HG03025 (cell line): ENCODE results near the gene NOL3.
"Not testable (repeated sequence)": the region's sequence is repeated elsewhere in the genome, so short reads cannot be mapped to it uniquely, and the experiment has no call there.

ENCODE experiments used
- ATAC-seq: cut with Tn5 transposase; IDR thresholded peaks from one replicate; pipeline ENCODE4 v1.9.1; 2021; ENCODE audit warnings: mild to moderate bottlenecking, moderate library complexity; ENCODE audit not compliant: unreplicated experiment, low FRiP score

The NOL3 gene

GRCh38 chr16:67170168-67170948 lies at the start of gene NOL3:
Gene NOL3 (plus strand): TSS chr16:67170538.
- ATAC-seq, result no peak

DNA sequence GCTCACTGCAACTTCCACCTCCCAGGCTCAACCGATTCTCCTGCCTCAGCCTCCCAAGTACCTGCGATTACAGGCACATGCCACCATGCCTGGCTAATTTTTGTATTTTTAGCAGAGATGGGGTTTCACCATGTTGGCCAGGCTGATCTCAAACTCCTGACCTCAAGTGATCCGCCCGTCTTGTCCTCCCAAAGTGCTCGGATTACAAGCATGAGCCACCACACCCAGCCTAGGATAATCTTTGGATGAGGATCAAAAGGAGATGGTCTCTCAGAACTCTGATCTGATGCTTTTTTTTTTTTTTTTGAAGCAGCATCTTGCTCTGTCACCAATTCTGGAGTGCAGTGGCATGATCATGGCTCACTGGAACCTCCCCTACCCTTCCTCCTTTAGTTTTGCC lies 47.5 kb upstream of the NOL3 start:
- ATAC-seq, result not testable (repeated sequence)

- ATAC-seq, result no peak
These were observed 41.9 kb upstream of the NOL3 start for GRCh38 chr16:67128417-67128816.

DNA sequence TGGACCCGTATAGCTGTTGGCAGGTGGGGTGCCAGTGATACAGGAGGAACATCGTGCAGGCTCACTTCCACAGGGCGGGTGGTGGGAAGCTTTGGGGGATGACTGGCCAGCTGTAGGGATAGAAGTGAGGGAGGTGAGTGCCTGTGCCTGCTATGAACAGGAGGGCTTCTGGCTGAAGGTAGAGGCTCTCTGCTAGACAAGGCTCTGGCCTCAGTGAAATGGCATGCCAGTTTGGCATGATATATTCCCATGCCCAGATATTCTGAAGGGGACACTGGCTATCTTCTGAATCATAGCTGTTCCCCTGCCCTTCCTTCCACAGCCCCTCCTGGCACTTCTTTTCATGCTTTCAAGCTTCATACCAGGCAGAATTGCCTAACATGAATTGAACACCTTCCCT lies 41.5 kb upstream of the NOL3 start:
- ATAC-seq, result no peak

DNA sequence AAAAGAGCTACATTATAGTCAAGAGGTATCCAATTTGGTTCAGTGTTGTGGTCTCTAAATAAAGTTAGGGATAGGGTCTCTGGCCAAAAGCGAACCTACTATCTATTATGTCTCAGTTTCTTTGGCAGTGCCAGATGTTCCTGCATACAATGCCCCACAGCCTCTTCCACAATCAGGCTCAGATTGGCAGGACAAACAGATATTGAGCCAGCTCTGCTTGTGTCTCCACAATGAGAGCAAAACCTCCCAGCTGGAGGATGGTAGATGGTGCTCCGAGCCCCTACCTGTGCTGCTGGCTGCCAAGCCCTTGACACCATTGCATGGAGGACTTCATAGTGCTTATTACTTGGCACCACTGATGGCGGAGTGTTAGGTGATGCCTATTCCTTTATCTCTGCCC lies 40.9 kb upstream of the NOL3 start:
- ATAC-seq, result no peak

DNA sequence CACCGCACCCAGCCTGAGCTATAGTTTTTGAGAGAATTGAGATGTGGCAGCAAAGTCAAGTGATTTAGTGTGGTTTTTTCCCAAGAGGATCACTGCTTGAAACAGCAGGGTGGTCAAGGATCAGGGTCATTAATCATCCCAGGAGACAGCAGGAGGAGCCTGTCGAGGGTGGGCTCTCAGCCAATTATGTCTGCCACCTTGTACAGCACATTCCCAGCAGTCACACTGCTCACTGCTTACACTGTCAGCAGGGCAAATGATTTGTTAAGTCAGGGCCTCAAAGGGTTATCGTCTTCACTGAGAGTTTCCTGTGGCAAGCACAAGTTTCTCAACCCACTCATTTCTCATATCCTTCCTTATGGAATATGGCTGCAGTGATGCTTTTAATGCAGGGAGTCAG lies 32.7 kb upstream of the NOL3 start:
- no peak for ATAC-seq

DNA sequence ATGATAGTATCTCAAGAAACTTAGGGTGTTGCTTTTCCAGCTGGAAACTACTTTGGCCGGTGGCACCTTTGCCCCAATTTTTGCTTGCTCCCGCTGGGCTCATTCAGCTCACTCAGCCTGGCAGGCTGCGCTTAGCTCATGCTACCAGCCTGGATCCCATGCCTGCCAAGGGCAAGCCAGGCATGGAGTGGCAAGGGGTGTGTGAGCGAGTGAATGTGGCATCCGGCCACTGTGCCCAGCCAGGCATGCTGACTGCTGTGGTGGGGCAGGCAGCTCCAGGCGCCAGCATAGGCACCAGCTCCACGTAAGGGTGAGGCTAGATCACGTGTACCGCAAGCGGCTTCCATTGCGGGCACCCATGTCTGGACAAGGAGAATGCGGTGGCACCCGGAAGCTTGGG lies 28.9 kb upstream of the NOL3 start:
- ATAC-seq, result no peak

DNA sequence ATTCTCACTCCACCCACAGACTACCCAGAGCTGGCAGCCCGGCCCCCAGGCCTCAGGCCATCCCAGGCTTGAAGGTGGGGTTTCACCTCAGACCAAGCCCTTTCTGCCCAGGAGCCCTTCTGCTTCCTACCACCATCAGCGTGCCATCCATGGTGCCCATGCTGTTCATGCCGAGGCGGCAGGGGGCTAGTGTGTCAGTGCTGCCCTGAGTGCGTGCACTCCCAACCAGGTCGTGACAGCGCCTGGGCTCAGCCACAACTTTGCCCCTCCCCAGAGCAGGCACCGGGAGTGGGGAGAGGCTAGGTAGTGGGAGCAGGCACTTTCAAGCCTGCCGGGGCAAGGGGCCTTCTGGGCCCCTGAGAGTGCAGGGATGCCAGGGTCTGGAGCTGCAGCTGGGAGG lies 28.0 kb upstream of the NOL3 start:
- no peak for ATAC-seq

DNA sequence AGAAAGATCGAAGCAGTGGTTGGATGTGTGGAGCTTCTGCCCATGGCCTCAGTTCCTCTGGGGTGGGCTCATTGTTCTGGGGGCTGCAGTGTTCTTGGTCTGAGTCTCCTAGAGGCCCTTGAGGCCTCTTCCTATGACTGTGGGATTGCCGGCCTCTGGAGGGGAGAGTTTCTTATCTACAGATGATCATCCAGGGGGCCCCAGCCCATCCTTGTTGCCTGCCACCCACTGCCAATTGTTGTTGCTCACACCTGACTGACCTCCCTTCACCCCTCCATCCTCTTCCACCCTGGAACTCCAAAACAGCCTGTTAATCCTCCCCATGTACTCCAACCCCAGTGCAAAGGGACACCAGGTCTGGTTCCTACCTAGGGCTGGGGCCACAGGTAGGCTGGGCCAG lies 25.4 kb upstream of the NOL3 start:
- no peak for ATAC-seq

DNA sequence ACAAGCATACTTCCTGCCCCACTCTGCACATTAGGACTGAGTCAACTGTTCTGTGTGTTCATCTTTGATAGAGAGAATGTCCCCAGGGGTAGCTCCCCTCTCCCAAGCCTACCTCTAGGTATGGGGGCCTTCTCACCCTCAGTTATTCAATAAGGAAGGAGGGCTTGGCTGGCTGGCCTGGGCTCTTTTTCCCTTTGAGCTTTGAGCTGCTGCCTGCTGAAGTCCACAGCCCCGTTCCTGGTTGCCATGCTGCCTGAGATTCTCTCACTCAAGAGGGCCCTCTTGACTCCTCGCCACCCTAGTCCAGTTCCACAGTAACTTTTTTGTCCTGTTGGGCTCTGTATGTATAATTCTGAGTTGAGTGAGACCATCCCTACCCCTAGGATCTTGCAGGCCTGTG lies 24.6 kb upstream of the NOL3 start:
- ATAC-seq, result no peak

DNA sequence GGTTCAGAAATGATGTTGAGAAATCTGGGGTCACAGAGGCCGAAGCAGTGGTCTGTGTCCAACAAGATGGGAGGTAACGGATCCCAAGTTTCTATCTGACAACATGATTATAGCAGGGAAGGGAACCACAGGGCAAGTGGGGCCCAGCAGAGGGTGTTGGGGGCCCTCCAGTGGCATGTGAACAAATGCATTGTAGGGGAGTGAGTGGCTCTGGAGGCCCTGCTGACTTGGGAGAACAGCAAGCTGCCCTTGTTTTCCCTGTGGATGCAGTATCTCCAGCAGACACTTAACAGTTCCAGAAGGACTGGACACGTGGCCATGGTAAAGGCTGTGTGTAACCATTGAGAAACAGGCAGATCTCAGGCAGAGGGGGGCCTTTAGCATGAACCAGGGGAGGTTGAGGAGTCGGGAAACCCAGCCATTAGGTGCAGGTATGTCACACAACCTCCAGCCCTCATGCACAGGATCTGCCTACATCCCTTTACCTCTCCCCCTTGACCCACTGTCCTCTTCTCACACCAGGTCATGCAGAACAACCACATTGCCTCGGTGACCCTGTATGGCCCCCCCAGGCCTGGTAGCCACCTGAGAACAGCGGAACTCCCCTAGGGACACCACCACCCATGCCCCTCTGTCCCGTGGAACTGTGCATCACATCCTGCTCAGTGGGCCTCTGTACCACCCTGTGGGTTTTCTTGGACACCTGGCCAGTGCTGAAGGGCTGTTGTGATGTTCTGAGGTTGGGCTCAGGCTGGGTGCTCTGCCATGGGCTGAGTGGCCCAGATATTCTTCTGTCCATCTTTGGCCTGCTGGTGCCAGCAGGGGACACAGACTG lies 23.6 kb upstream of the NOL3 start:
- no peak for ATAC-seq

DNA sequence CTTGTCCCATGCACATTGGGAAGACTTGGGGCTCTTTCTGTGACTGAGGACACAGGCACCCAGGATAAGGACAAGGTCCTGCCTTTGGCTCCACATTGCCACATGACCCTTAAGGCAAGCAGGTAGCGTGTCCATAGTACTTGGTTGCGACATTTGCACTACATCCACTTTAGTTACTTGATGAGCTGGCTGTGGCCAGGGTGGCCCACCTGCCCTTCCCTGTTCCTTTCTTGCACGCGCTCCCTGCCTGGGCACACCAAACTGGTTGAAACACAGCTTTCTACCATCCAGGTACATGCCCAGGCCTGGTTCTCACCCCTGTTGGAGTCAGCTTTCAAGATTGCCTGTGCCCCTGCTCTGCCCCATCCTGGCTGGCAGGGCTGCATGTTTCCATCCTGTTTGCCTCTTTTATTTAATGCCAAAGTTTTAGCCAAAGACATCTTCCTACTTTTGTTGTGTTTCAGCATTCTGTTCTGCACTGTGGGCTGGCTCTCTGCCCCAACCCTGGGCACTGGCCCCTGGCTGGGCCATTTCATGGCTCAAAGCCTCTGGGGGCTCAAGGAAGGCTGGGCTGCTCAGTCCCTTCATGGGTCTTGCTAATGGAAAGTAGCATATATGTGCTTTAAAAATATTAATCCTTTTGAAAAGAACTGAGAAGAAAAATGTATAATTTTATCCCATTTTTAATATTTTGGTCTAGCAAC lies 22.7 kb upstream of the NOL3 start:
- ATAC-seq, result no peak

GRCh38 chr16:67148221-67148620 lies 22.1 kb upstream of the NOL3 start:
- no peak for ATAC-seq

DNA sequence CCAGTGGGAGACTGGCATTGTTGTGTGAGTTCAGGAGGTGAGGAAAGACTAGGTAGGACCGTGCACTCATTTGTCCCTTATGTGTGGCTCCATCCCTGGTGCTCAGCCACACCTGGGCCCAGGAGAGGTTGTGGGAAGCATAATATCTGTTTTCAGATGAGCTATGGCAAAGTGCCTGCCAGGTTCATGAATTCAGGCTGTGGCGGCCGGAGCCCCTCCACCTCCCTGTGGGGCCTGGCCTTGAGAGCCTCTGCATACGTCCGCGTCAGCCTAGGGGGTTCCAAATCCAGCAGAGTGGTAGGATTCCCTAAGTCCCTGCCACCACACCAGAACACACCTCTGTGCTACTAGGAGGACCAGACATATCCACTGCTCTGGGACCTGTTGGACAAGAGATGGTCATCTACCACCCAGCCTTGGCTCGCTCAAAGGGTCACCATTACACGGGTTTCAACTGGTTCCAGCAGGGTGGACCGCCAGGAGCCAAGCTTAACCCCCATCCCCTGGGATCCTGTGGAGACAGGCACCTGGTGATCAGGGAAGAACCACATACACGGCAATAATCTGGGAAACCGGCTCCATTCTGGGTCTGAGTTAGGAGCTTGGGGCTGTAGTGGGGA lies 21.6 kb upstream of the NOL3 start:
- ATAC-seq, result no peak

DNA sequence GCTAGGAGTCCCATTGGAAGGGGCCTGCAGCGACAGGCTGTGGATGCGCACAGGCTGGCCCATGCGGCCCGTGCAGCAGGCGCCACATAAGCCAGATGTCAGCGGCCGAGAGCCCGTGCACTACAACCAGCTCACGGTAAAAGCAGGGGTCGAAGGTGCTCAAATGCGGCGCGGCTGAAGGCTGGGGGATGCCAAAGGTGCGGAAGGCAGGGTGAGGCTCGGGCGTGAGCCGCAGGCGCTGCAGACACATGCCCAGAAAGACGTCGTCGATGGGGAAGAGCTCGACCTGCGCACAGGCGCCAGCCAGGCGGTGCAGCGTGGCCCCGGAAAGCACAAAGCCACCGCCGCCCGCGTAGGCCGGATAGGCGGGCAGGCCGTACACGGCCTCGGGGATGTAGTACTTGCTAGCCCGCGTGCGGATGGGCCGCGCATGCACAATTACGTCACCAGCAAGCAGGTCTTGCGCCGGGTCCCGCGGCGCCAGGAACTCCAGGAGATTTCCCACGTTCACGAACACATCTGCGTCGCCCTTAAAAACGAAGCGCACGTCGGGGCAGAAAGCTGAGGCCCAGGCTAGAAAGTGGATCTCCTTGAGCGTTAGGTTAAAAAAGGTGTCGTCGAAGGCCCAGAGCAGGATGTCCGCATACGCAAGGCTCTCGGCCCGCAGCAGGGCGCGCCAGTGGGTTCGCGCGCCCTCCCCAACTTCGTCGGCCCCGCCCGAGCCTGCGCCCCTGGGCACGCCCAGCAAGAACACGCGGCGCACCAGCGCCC lies 20.9 kb upstream of the NOL3 start:
- ATAC-seq, result no peak

GRCh38 chr16:67150047-67150832 lies 20.1 kb upstream of the NOL3 start:
- ATAC-seq, result peak; percentile 25

DNA sequence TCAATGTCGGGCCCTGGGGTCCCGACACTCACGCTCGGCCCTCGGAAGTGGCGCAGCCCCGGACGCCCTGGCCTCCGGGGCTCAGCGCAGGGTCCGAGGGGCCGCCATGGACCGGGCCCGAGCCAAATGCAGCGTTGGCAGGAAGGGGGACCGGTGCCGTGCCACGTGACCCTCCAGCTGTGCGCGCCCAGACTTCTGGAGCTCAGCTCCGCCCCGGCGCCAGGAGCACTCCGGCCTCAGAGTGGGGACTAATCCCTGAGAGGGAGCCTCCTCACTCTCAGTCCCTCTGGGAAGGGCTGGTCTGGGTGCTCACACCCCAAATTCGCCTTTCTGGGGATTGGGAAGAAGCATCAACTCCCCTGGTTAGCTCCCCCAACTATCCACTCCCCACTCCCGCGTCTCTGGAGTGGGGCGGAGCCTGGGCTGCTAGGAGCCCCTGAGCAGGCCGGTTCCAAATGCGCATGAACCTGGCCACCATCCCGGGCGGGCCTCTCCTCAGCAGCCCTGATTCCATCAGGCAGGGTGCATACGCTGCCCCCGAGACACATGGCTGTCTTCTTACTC lies 19.4 kb upstream of the NOL3 start, which contains the start of gene B3GNT9:
B3GNT9 (minus strand) TSS at position 166 of the 564 bp plus-strand sequence. CDS start 513 bp downstream, outside the sequence.
- peak; percentile 49 for ATAC-seq

- no peak for ATAC-seq
These were observed 18.8 kb upstream of the NOL3 start for GRCh38 chr16:67151431-67152097.
